GM12873 (cell line): ENCODE data around the gene NDUFA13.

Experiments
- CTCF ChIP-seq: IDR thresholded peaks from 2 replicates; pipeline ENCODE4 v1.5.1; 2012; ENCODE audit warnings: low read depth, mild to moderate bottlenecking, moderate library complexity, low read length, control low read depth; ENCODE audit not compliant: insufficient read depth; ENCODE audit errors: missing control alignments

NDUFA13 gene

DNA sequence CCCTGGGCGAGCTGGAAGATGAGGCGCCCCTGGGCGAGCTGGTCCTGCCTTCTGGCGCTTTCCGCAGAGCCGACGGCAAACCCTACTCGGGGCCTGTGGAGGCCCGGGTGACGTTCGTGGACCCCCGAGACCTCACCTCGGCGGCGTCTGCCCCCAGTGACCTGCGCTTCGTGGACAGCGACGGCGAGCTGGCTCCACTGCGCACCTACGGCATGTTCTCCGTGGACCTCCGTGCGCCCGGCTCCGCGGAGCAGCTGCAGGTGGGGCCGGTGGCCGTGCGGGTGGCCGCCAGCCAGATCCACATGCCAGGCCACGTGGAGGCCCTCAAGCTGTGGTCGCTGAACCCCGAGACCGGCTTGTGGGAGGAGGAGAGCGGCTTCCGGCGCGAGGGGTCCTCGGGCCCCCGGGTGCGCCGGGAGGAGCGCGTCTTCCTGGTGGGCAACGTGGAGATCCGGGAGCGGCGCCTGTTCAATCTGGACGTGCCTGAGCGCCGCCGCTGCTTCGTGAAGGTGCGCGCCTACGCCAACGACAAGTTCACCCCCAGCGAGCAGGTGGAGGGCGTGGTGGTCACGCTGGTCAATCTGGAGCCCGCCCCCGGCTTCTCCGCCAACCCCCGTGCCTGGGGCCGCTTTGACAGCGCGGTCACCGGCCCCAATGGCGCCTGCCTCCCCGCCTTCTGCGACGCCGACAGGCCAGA is 28.4 kb downstream of the NDUFA13 start:
- no peak for TF ChIP-seq CTCF

DNA sequence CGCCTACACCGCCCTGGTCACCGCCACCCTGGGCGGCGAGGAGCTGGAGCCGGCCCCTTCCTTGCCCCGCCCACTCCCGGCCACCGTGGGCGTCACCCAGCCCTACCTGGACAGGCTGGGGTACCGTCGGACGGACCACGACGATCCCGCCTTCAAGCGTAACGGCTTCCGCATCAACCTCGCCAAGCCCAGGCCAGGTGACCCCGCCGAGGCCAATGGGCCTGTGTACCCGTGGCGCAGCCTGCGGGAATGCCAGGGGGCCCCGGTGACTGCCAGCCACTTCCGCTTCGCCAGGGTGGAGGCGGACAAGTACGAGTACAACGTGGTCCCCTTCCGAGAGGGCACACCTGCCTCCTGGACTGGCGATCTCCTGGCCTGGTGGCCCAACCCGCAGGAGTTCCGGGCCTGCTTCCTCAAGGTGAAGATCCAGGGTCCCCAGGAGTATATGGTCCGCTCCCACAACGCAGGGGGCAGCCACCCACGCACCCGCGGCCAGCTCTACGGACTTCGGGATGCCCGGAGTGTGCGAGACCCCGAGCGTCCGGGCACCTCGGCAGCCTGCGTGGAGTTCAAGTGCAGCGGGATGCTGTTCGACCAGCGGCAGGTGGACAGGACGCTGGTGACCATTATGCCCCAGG is 29.0 kb downstream of the NDUFA13 start:
- no peak for TF ChIP-seq CTCF

DNA sequence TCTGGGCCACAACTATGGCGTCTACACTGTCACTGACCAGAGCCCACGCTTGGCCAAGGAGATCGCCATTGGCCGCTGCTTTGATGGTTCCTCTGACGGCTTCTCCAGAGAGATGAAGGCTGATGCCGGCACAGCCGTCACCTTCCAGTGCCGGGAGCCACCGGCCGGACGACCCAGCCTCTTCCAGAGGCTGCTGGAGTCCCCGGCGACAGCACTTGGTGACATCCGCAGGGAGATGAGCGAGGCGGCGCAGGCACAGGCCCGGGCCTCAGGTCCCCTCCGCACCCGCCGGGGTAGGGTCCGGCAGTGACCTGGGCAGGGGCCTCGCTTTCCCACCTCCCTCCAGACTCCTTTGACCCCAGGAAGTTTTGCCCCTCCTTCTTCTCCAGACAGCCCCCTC is 29.7 kb downstream of the NDUFA13 start:
- no peak for TF ChIP-seq CTCF

GRCh38 chr19:19546751-19547162 is 30.7 kb downstream of the NDUFA13 start:
- no peak for TF ChIP-seq CTCF

DNA sequence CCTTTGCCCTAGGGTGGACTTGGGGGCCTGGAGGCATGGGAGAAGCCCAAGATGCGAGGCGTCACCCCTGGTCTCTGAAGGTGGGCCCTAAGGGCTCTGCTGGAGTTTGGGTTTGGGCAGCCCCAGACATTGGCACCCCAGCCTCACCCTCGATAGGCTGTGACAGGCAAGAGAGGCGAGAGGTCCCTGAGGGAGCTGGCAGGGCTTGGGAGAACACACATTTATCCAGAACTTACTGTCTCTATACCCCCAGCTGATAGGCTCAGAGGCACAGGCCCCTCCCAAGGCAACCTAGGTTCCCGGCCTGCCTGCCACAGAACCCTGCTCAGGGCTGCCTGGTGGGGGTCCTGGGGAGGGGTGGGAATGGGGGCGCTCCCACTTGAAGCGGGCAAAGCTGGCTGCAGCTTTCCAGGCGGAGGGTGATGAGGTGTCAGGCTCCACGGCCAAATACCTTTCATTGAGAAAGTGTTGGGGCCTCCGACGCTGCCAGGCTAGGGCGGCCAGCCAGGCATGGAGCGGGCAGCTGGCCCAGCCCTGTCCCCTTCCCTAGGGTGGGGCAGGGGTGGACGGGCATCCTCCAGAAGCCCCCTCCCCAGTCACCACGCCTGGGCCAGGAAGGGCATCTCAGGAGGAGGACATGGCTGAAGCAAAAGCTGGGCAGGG is 31.8 kb downstream of the NDUFA13 start:
- TF ChIP-seq CTCF = no peak

GRCh38 chr19:19548915-19549759 is 33.1 kb downstream of the NDUFA13 start:
- no peak for TF ChIP-seq CTCF

- TF ChIP-seq CTCF = no peak
Measured at GRCh38 chr19:19549804-19550464, 33.9 kb downstream of the NDUFA13 start.
